NCI-H1105 (cell line): ENCODE measurements around the gene HYCC2.
A peak's percentile ranks its signal among the peaks of the same experiment; 100 is the strongest.
"Not testable (repeated sequence)": the region's sequence is repeated elsewhere in the genome, so short reads cannot be mapped to it uniquely, and the experiment has no call there.

ENCODE experiments used
- DNase-seq: peaks from one replicate; lab custom pipeline; 2025; lab: John Stamatoyannopoulos, UW

Gene HYCC2

GRCh38 chr2:201070948-201071478, 458 bp downstream of the HYCC2 start:
- peak; percentile 10 for DNase-seq

- DNase-seq = no peak
These were observed 6.6 kb downstream of the HYCC2 start for GRCh38 chr2:201064797-201065329.

GRCh38 chr2:201063516-201063915, 8.0 kb downstream of the HYCC2 start:
- DNase-seq = not testable (repeated sequence)

- DNase-seq = no peak
These were observed 11.3 kb downstream of the HYCC2 start for GRCh38 chr2:201059961-201060755.

GRCh38 chr2:201058914-201059313, 12.6 kb downstream of the HYCC2 start:
- DNase-seq = no peak

- no peak for DNase-seq
These were observed 13.7 kb downstream of the HYCC2 start for GRCh38 chr2:201057715-201058248.

GRCh38 chr2:201057087-201057521, 14.4 kb downstream of the HYCC2 start:
- DNase-seq = no peak

GRCh38 chr2:201049455-201049854, 22.0 kb downstream of the HYCC2 start:
- DNase-seq = no peak

GRCh38 chr2:201046881-201047280, 24.6 kb downstream of the HYCC2 start:
- no peak for DNase-seq

- not testable (repeated sequence) for DNase-seq
These were observed 28.4 kb downstream of the HYCC2 start for GRCh38 chr2:201043050-201043449.

GRCh38 chr2:201042451-201042850, 29.0 kb downstream of the HYCC2 start:
- DNase-seq = not testable (repeated sequence)

- DNase-seq = no peak
These were observed 30.4 kb downstream of the HYCC2 start for GRCh38 chr2:201040867-201041628.

- no peak for DNase-seq
These were observed 32.6 kb downstream of the HYCC2 start for GRCh38 chr2:201038855-201039254.

GRCh38 chr2:201038361-201038760, 33.1 kb downstream of the HYCC2 start:
- not testable (repeated sequence) for DNase-seq

- DNase-seq = not testable (repeated sequence)
These were observed 37.1 kb downstream of the HYCC2 start for GRCh38 chr2:201034355-201034754.

GRCh38 chr2:201024518-201024917, 47.0 kb downstream of the HYCC2 start:
- no peak for DNase-seq

GRCh38 chr2:201021914-201022313, 49.6 kb downstream of the HYCC2 start:
- no peak for DNase-seq
